ENCODE measurements around the gene PAX9. TPM values are rescaled to one million over a fixed set of nuclear protein-coding genes. Genes with fewer than 3 reads are reported as not detected.
A peak's percentile ranks its signal among the peaks of the same experiment; 100 is the strongest.
"Not testable (repeated sequence)": the region's sequence is repeated elsewhere in the genome, so short reads cannot be mapped to it uniquely, and the experiment has no call there.

Gene PAX9
- total RNA-seq, 1 experiment from 2014 or later, result not detected

DNA sequence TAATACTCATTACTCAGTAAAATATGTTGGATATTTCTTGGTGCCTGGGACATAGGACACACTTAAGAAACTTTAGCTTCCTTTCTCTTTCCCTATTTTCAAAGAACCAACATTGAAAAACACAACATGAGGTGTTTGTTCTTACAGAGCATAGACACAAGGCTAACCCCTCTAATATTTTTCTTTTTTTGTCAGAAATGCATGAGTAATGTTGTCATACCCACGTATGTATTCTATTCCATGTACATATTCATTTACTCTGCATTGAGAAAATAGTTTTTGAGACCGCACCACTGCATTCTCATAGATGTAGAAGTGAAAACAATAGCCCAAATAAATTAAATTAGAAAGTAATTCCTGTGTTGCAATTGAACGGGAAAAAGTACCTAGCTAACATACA lies 13.0 kb downstream of the PAX9 start:
- Histone ChIP-seq H3K79me2 (ENCODE audit: low read length) (no peaks in the 10 kb centered on the region), H3K4me3 (ENCODE audit: low read length) (no peak overlapping the region), H3K4me1 (ENCODE audit: low read length) (peaks cover 35% of the 10 kb centered on the region), H3K9me2 (replicated peaks; ENCODE audit: insufficient read depth, low read length) (no peaks in the 10 kb centered on the region), H3K9me3 (ENCODE audit: low read length) (no peaks in the 10 kb centered on the region), H3K36me3 (ENCODE audit: insufficient read depth, low read length) (no peaks in the 10 kb centered on the region), H3K9ac (ENCODE audit: low read length) (no peak overlapping the region), H2AFZ (ENCODE audit: low read length) (no peak overlapping the region), H4K20me1 (ENCODE audit: insufficient read depth, low read depth, low read length) (no peaks in the 10 kb centered on the region), H3K27ac (ENCODE audit: low read length) (no peak overlapping the region), H3K4me2 (ENCODE audit: low read depth, low read length, poor library complexity, severe bottlenecking) (no peak overlapping the region), H3K27me3 (ENCODE audit: low read length) (no peaks in the 10 kb centered on the region)
- no peak for DNase-seq

DNA sequence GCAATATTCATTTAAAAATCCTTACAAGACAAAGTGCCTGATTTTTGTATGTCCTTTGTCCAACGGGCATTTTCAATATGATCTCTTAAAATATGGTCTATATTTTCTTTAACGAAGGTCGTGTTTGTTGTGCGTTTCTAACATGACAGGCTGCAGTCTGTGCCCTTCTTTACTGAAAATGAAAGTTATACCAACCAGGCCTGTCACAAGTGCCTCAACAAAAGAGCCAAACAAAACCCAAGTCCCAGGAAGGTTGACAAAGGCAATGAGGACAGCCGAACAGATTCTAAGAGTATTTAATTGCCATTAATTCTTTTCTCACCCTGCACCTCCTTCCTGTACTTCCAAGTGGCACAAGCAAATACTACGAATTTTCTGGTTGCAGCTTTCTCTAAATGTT lies 13.9 kb downstream of the PAX9 start:
- no peaks in the 10 kb centered on the region for H3K36me3 ChIP-seq (ENCODE audit: insufficient read depth, low read length)

GRCh38 chr14:36676236-36676635 lies 14.6 kb downstream of the PAX9 start:
- Histone ChIP-seq H3K4me2 (ENCODE audit: low read depth, low read length, poor library complexity, severe bottlenecking) (no peak overlapping the region), H3K9me3 (ENCODE audit: low read length) (no peaks in the 10 kb centered on the region), H3K4me1 (ENCODE audit: low read length) (peaks cover 48% of the 10 kb centered on the region), H3K36me3 (ENCODE audit: insufficient read depth, low read length) (no peaks in the 10 kb centered on the region), H4K20me1 (ENCODE audit: insufficient read depth, low read depth, low read length) (no peaks in the 10 kb centered on the region), H2AFZ (ENCODE audit: low read length) (no peak overlapping the region; the same call in 1 of the 2 replicates), H3K27me3 (ENCODE audit: low read length) (no peaks in the 10 kb centered on the region), H3K79me2 (ENCODE audit: low read length) (no peaks in the 10 kb centered on the region), H3K4me3 (ENCODE audit: low read length) (no peak overlapping the region), H3K9ac (ENCODE audit: low read length) (no peak overlapping the region), H3K9me2 (replicated peaks; ENCODE audit: insufficient read depth, low read length) (no peaks in the 10 kb centered on the region), H3K27ac (ENCODE audit: low read length) (no peak overlapping the region)
- DNase-seq, result no peak

More for the DNA sequence above, 13.9 kb downstream of the PAX9 start:
- H3K4me1 ChIP-seq (ENCODE audit: low read length), result peaks cover 42% of the 10 kb centered on the region
- no peaks in the 10 kb centered on the region for H4K20me1 ChIP-seq (ENCODE audit: insufficient read depth, low read depth, low read length)
- no peak overlapping the region for H3K27ac ChIP-seq (ENCODE audit: low read length)
- H3K9ac ChIP-seq (ENCODE audit: low read length), result no peak overlapping the region
- no peaks in the 10 kb centered on the region for H3K79me2 ChIP-seq (ENCODE audit: low read length)
- no peaks in the 10 kb centered on the region for H3K27me3 ChIP-seq (ENCODE audit: low read length)
- peak overlapping the region; percentile 8; the same call in 1 of the 2 replicates for H2AFZ ChIP-seq (ENCODE audit: low read length)
- H3K4me2 ChIP-seq (ENCODE audit: low read depth, low read length, poor library complexity, severe bottlenecking), result peak overlapping the region; percentile 8
- H3K9me3 ChIP-seq (ENCODE audit: low read length), result no peaks in the 10 kb centered on the region
- DNase-seq, result no peak
- H3K4me3 ChIP-seq (ENCODE audit: low read length), result no peak overlapping the region
- no peaks in the 10 kb centered on the region for H3K9me2 ChIP-seq (replicated peaks; ENCODE audit: insufficient read depth, low read length)

GRCh38 chr14:36682338-36682737 lies 20.7 kb downstream of the PAX9 start:
- Histone ChIP-seq H3K4me1 (ENCODE audit: low read length) (peaks cover 74% of the 10 kb centered on the region), H3K9ac (ENCODE audit: low read length) (no peak overlapping the region), H3K79me2 (ENCODE audit: low read length) (no peaks in the 10 kb centered on the region), H3K4me3 (ENCODE audit: low read length) (no peak overlapping the region), H3K36me3 (ENCODE audit: insufficient read depth, low read length) (no peaks in the 10 kb centered on the region), H3K9me2 (replicated peaks; ENCODE audit: insufficient read depth, low read length) (no peaks in the 10 kb centered on the region), H3K4me2 (ENCODE audit: low read depth, low read length, poor library complexity, severe bottlenecking) (no peak overlapping the region), H3K9me3 (ENCODE audit: low read length) (no peaks in the 10 kb centered on the region), H3K27ac (ENCODE audit: low read length) (0 out of 2 replicates have a peak overlapping the region, but pooled peaks have one; percentile 1), H3K27me3 (ENCODE audit: low read length) (no peaks in the 10 kb centered on the region), H4K20me1 (ENCODE audit: insufficient read depth, low read depth, low read length) (no peaks in the 10 kb centered on the region), H2AFZ (ENCODE audit: low read length) (no peak overlapping the region)
- DNase-seq, result no peak

DNA sequence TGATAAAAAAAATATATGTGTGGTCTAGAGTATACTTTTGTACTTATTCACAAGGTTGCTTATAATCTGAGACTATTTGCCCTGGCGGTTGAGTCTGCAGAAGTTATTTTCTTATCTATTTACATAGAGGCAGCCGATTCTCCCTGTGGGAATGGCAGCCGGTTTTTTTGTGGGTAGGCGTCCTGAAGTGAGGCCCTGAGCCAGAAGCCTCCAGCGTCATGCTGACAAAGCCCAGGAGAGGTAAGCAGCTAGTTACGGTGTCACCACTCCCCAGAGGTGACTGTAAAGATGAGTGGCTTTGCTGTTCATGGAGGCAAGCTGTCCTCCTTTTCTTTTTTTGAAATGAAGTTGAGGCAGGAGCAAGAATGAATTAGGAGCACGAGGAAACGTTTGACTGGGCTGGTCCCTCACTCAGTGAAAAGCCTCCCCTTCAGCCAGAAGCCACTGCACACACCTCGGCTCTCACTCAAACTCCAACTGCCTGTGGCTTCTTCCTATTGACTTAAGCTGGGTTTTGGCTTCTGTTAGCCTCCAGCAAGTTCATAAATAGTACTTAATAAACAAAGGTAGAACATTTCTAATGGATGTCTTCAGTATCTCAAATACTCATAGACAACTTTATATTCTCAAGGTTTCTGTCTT lies 21.5 kb downstream of the PAX9 start:
- H3K9me2 ChIP-seq (replicated peaks; ENCODE audit: insufficient read depth, low read length), result no peaks in the 10 kb centered on the region

DNA sequence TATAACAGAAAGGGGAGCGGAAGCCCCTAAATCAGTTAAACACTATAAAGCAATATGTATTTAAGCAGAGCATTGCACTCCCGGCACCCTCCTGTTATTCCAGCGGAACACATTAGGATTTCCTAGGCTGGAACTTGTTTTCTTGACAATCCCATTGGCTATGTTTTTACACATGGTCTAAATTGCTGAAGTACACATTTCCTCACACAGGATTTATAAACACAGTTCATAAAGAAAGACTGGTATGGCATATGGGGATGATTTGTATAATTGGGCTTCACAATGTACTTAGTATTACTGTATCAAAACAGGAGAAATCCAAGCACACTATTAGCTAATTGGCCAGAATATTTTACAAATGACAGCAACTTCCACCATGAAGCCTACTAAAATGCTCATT lies 23.3 kb downstream of the PAX9 start:
- peaks cover 57% of the 10 kb centered on the region for H3K4me1 ChIP-seq (ENCODE audit: low read length)
- no peaks in the 10 kb centered on the region for H3K9me2 ChIP-seq (replicated peaks; ENCODE audit: insufficient read depth, low read length)
- no peaks in the 10 kb centered on the region for H4K20me1 ChIP-seq (ENCODE audit: insufficient read depth, low read depth, low read length)
- H3K36me3 ChIP-seq (ENCODE audit: insufficient read depth, low read length), result no peaks in the 10 kb centered on the region
- no peaks in the 10 kb centered on the region for H3K27me3 ChIP-seq (ENCODE audit: low read length)
- H3K4me3 ChIP-seq (ENCODE audit: low read length), result no peak overlapping the region
- H3K27ac ChIP-seq (ENCODE audit: low read length), result no peak overlapping the region
- H3K9ac ChIP-seq (ENCODE audit: low read length), result no peak overlapping the region
- H2AFZ ChIP-seq (ENCODE audit: low read length), result 0 out of 2 replicates have a peak overlapping the region, but pooled peaks have one; percentile 1
- no peak for DNase-seq
- no peak overlapping the region for H3K4me2 ChIP-seq (ENCODE audit: low read depth, low read length, poor library complexity, severe bottlenecking)
- H3K79me2 ChIP-seq (ENCODE audit: low read length), result no peaks in the 10 kb centered on the region
- no peaks in the 10 kb centered on the region for H3K9me3 ChIP-seq (ENCODE audit: low read length)

More for the DNA sequence above, 21.5 kb downstream of the PAX9 start:
- Histone ChIP-seq H3K9me3 (ENCODE audit: low read length) (no peaks in the 10 kb centered on the region), H3K4me1 (ENCODE audit: low read length) (peaks cover 66% of the 10 kb centered on the region), H3K4me2 (ENCODE audit: low read depth, low read length, poor library complexity, severe bottlenecking) (peak overlapping the region; percentile 43), H3K27me3 (ENCODE audit: low read length) (no peaks in the 10 kb centered on the region), H4K20me1 (ENCODE audit: insufficient read depth, low read depth, low read length) (no peaks in the 10 kb centered on the region), H3K9ac (ENCODE audit: low read length) (peak overlapping the region; percentile 16), H3K4me3 (ENCODE audit: low read length) (0 out of 2 replicates have a peak overlapping the region, but pooled peaks have one; percentile 1), H2AFZ (ENCODE audit: low read length) (peak overlapping the region; percentile 72), H3K79me2 (ENCODE audit: low read length) (no peaks in the 10 kb centered on the region), H3K27ac (ENCODE audit: low read length) (peak overlapping the region; percentile 7; the same call in 1 of the 2 replicates), H3K36me3 (ENCODE audit: insufficient read depth, low read length) (no peaks in the 10 kb centered on the region)
- peak; percentile 50 for DNase-seq

GRCh38 chr14:36690311-36691040 lies 28.8 kb downstream of the PAX9 start:
- H3K4me2 ChIP-seq (ENCODE audit: low read depth, low read length, poor library complexity, severe bottlenecking), result no peak overlapping the region
- no peaks in the 10 kb centered on the region for H3K27me3 ChIP-seq (ENCODE audit: low read length)
- H3K9ac ChIP-seq (ENCODE audit: low read length), result no peak overlapping the region
- no peaks in the 10 kb centered on the region for H3K36me3 ChIP-seq (ENCODE audit: insufficient read depth, low read length)
- H3K4me3 ChIP-seq (ENCODE audit: low read length), result no peak overlapping the region
- H3K27ac ChIP-seq (ENCODE audit: low read length), result no peak overlapping the region
- no peaks in the 10 kb centered on the region for H4K20me1 ChIP-seq (ENCODE audit: insufficient read depth, low read depth, low read length)
- no peaks in the 10 kb centered on the region for H3K79me2 ChIP-seq (ENCODE audit: low read length)
- 0 out of 2 replicates have a peak, but pooled peaks cover 6% of the 10 kb centered on the region for H3K9me2 ChIP-seq (replicated peaks; ENCODE audit: insufficient read depth, low read length)
- H2AFZ ChIP-seq (ENCODE audit: low read length), result peak overlapping the region; percentile 60; the same call in 1 of the 2 replicates
- peaks cover 19% of the 10 kb centered on the region for H3K4me1 ChIP-seq (ENCODE audit: low read length)
- no peaks in the 10 kb centered on the region for H3K9me3 ChIP-seq (ENCODE audit: low read length)
- DNase-seq, result no peak

GRCh38 chr14:36699420-36699819 lies 37.8 kb downstream of the PAX9 start:
- H3K9me2 ChIP-seq (replicated peaks; ENCODE audit: insufficient read depth, low read length); H3K36me3 ChIP-seq (ENCODE audit: insufficient read depth, low read length); H4K20me1 ChIP-seq (ENCODE audit: insufficient read depth, low read depth, low read length); H3K9ac ChIP-seq (ENCODE audit: low read length); H3K79me2 ChIP-seq (ENCODE audit: low read length); H3K27me3 ChIP-seq (ENCODE audit: low read length); H3K9me3 ChIP-seq (ENCODE audit: low read length); H3K27ac ChIP-seq (ENCODE audit: low read length): not testable (repeated sequence)
- H3K4me1 ChIP-seq (ENCODE audit: low read length), result peaks cover 41% of the 10 kb centered on the region
- peak; percentile 61 for DNase-seq
- H2AFZ ChIP-seq (ENCODE audit: low read length), result peak overlapping the region; percentile 11; the same call in 1 of the 2 replicates
- peak overlapping the region; percentile 80 for H3K4me2 ChIP-seq (ENCODE audit: low read depth, low read length, poor library complexity, severe bottlenecking)
- peak overlapping the region; percentile 20; the same call in 1 of the 2 replicates for H3K4me3 ChIP-seq (ENCODE audit: low read length)
